OCI-LY1 (cell line): ENCODE data around the gene CLK2.

ENCODE experiments used
- EZH2 ChIP-seq: fragments of 200-600 bp; sonication (generic), shearing (Covaris generic); IDR thresholded peaks from 2 replicates; pipeline ENCODE4 v1.8.0; 2017; ENCODE audit warnings: borderline replicate concordance, mixed run types, mild to moderate bottlenecking, antibody characterized with exemption, low read length, moderate library complexity, mixed read lengths
- TF ChIP-seq, protein P1 (sequence below): fragments of 200-600 bp; sonication (generic), shearing (Covaris generic); IDR thresholded peaks from 2 replicates; pipeline ENCODE4 v1.5.1; 2017; ENCODE audit warnings: mild to moderate bottlenecking, antibody characterized with exemption, low read length, moderate library complexity, mixed read lengths

GRCh38 chr1:155241841-155242264 lies 31.5 kb downstream of the CLK2 start:
- TF ChIP-seq, protein P1, sequence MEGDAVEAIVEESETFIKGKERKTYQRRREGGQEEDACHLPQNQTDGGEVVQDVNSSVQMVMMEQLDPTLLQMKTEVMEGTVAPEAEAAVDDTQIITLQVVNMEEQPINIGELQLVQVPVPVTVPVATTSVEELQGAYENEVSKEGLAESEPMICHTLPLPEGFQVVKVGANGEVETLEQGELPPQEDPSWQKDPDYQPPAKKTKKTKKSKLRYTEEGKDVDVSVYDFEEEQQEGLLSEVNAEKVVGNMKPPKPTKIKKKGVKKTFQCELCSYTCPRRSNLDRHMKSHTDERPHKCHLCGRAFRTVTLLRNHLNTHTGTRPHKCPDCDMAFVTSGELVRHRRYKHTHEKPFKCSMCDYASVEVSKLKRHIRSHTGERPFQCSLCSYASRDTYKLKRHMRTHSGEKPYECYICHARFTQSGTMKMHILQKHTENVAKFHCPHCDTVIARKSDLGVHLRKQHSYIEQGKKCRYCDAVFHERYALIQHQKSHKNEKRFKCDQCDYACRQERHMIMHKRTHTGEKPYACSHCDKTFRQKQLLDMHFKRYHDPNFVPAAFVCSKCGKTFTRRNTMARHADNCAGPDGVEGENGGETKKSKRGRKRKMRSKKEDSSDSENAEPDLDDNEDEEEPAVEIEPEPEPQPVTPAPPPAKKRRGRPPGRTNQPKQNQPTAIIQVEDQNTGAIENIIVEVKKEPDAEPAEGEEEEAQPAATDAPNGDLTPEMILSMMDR: no peak
- TF ChIP-seq EZH2: no peak
